HL-60 (cell line): ENCODE data around the gene PIK3R3.
A peak's percentile ranks its signal among the peaks of the same experiment; 100 is the strongest.

Experiments used
- DNase-seq, 2 experiments: peaks; one replicate each; pipeline ENCODE4 v3.0.0-alpha.2; 2010 to 2020; ENCODE audit warnings: low read depth in 1 of 2, low spot score in 1 of 2
- H3K27ac ChIP-seq: fragments of 250-450 bp; sonication (Bioruptor Pico); replicated peaks from 2 replicates; pipeline ENCODE4 v1.5.1; 2020; ENCODE audit warnings: mild to moderate bottlenecking, moderate library complexity
- H3K27me3 ChIP-seq: fragments of 250-450 bp; sonication (Bioruptor Pico); 2 replicates; pipeline ENCODE4 v1.5.1; 2021; ENCODE audit warnings: mild to moderate bottlenecking, moderate library complexity; ENCODE audit not compliant: insufficient read depth, poor library complexity, severe bottlenecking
- H3K4me3 ChIP-seq: replicated peaks from 2 replicates; pipeline ENCODE4 v1.5.1; 2011; ENCODE audit warnings: mild to moderate bottlenecking, control low read depth, low read length; ENCODE audit not compliant: insufficient read depth
- GABPA ChIP-seq: IDR thresholded peaks from 2 replicates; pipeline ENCODE4 v1.6.1; 2012; ENCODE audit warnings: low read depth
- POLR2AphosphoS5 ChIP-seq: IDR thresholded peaks from 2 replicates; pipeline ENCODE4 v1.6.1; 2012; ENCODE audit warnings: low read depth
- SPI1 ChIP-seq: IDR thresholded peaks from 2 replicates; pipeline ENCODE4 v1.6.1; 2012; ENCODE audit warnings: low read depth, mild to moderate bottlenecking, borderline replicate concordance
- TF ChIP-seq, protein P1 (sequence below): IDR thresholded peaks from one replicate; pipeline ENCODE4 v1.5.1; 2011; ENCODE audit warnings: low read length, control low read depth, inconsistent platforms; ENCODE audit not compliant: insufficient read depth
- TF ChIP-seq, protein P2 (sequence below): IDR thresholded peaks from 2 replicates; pipeline ENCODE4 v1.6.1; 2012; ENCODE audit warnings: low read depth; ENCODE audit not compliant: insufficient replicate concordance

Gene PIK3R3

DNA sequence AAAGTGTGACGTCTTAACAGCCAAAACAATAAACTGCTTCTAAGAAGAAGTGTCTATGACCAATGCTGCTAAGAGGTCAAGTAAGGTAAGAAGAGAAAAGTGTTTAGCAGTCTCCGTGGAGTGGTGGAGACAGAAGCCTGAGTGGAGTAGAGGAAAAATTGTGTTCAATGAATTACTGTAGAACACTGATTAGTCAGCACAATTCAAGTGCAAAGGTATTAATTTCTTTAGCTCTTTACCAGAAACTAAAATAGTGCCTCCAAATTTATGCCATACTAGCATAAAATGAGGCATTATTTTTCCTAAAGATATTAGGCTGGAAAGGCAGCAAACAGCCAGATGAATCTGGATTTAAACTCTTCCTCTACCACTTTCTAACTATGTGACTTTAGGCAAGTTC, 56.1 kb downstream of the PIK3R3 start:
- no peaks in the 10 kb centered on the region for H3K27me3 ChIP-seq
- no peak for TF ChIP-seq POLR2AphosphoS5
- TF ChIP-seq, protein P1, sequence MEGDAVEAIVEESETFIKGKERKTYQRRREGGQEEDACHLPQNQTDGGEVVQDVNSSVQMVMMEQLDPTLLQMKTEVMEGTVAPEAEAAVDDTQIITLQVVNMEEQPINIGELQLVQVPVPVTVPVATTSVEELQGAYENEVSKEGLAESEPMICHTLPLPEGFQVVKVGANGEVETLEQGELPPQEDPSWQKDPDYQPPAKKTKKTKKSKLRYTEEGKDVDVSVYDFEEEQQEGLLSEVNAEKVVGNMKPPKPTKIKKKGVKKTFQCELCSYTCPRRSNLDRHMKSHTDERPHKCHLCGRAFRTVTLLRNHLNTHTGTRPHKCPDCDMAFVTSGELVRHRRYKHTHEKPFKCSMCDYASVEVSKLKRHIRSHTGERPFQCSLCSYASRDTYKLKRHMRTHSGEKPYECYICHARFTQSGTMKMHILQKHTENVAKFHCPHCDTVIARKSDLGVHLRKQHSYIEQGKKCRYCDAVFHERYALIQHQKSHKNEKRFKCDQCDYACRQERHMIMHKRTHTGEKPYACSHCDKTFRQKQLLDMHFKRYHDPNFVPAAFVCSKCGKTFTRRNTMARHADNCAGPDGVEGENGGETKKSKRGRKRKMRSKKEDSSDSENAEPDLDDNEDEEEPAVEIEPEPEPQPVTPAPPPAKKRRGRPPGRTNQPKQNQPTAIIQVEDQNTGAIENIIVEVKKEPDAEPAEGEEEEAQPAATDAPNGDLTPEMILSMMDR, result no peak
- TF ChIP-seq, protein P2, sequence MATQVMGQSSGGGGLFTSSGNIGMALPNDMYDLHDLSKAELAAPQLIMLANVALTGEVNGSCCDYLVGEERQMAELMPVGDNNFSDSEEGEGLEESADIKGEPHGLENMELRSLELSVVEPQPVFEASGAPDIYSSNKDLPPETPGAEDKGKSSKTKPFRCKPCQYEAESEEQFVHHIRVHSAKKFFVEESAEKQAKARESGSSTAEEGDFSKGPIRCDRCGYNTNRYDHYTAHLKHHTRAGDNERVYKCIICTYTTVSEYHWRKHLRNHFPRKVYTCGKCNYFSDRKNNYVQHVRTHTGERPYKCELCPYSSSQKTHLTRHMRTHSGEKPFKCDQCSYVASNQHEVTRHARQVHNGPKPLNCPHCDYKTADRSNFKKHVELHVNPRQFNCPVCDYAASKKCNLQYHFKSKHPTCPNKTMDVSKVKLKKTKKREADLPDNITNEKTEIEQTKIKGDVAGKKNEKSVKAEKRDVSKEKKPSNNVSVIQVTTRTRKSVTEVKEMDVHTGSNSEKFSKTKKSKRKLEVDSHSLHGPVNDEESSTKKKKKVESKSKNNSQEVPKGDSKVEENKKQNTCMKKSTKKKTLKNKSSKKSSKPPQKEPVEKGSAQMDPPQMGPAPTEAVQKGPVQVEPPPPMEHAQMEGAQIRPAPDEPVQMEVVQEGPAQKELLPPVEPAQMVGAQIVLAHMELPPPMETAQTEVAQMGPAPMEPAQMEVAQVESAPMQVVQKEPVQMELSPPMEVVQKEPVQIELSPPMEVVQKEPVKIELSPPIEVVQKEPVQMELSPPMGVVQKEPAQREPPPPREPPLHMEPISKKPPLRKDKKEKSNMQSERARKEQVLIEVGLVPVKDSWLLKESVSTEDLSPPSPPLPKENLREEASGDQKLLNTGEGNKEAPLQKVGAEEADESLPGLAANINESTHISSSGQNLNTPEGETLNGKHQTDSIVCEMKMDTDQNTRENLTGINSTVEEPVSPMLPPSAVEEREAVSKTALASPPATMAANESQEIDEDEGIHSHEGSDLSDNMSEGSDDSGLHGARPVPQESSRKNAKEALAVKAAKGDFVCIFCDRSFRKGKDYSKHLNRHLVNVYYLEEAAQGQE, result no peak
- no peak for TF ChIP-seq GABPA
- TF ChIP-seq SPI1, result no peak
- no peak for DNase-seq
- no peak overlapping the region for H3K27ac ChIP-seq
- no peak overlapping the region for H3K4me3 ChIP-seq

DNA sequence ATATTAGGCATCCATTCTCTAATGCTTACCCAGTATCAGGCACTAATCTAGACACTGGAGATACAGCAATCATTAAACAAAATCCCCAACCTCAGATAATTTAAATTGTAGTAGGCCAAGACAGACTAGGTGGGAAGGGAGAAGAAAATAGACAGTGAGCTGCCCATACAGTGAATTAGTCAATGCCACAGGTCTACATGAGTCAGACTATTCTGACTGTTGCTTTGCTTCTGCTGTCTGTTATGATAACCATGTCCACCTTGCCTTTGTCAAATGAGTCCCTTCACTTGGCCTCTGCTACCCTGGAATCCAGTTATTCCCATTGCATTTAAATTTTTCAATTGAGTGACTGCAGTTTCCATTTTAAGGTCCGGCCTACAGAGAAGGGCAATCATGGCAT, 59.5 kb downstream of the PIK3R3 start:
- TF ChIP-seq POLR2AphosphoS5 (no peak), SPI1 (no peak), GABPA (no peak)
- TF ChIP-seq, protein P2, result no peak
- no peak for DNase-seq

DNA sequence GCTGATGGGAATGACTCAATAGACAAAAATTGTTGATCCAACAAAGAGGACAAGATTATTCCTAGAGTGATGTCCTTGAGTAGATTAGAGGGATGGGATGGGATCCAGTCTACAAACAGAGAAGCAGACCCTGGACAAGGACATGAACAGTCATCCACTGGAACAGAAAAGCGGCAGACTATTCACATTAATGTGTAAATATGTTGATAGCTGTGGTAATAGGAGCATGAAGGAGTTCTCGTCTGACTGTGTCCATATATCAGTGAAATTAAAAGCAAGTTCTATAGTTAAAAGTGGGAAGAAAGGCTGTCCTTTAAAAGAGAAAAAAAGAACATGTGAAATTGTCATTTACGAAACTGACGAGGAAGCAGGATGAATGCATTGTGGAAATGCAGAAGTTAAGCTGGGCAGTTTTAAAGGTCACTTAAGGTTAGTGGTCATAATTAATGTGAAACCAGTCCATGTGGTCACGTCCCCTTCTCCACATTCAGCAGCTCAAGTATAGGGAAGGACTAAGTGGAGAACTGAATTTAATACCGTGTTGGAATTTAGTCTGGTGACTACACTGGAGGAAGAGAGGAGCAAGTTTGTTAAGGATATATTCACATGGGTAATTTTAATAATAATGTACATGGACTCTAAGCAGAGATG, 62.1 kb downstream of the PIK3R3 start:
- Histone ChIP-seq H3K4me3 (no peak overlapping the region), H3K27ac (peak overlapping the region; percentile 27), H3K27me3 (no peaks in the 10 kb centered on the region)
- TF ChIP-seq, protein P2, result no peak
- no peak for TF ChIP-seq POLR2AphosphoS5
- peak; percentile 10 to 53 for DNase-seq

More for the DNA sequence above, 59.5 kb downstream of the PIK3R3 start:
- H3K27me3 ChIP-seq, result no peaks in the 10 kb centered on the region
- H3K4me3 ChIP-seq, result no peak overlapping the region
- H3K27ac ChIP-seq, result no peak overlapping the region

DNA sequence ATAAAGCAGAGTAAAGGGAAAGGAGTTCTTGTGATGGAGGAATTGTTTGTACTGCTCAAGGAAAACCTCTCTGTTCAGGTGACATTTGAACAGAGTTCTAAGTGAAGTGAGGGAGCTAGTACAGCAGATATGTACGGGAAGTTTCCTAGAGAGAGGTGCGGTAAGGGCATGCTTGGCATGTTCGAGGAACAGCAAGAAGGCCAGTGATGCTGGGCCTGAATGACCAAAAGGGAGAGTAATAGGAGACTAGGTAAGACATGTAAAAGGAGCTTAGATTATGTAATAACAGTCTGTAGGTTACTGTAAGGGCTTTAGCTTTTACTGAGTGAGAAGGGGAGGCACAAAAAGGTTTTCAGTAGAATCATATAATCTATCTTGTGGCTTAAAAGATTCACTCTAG, 63.9 kb downstream of the PIK3R3 start:
- no peak for TF ChIP-seq SPI1
- TF ChIP-seq GABPA, result no peak
- TF ChIP-seq, protein P1, result no peak
- no peak for TF ChIP-seq POLR2AphosphoS5
- TF ChIP-seq, protein P2, result no peak
- Histone ChIP-seq H3K27me3 (no peaks in the 10 kb centered on the region), H3K4me3 (no peak overlapping the region), H3K27ac (no peak overlapping the region)
- no peak for DNase-seq
